Brain pericyte (primary cell): ENCODE results near the gene CFAP53.
"Not testable (repeated sequence)": the region's sequence is repeated elsewhere in the genome, so short reads cannot be mapped to it uniquely, and the experiment has no call there.

Experiments used
- DNase-seq: peaks from one replicate; pipeline ENCODE4 v3.0.0-alpha.2; 2012; ENCODE audit warnings: low read depth, low spot score

CFAP53 gene

GRCh38 chr18:50288348-50289107 lies 22.2 kb upstream of the CFAP53 start:
- DNase-seq, result not testable (repeated sequence)

GRCh38 chr18:50287441-50288347 lies 21.4 kb upstream of the CFAP53 start, which contains the start of gene CXXC1:
Gene CXXC1 (minus strand): TSS chr18:50287692. CDS start chr18:50287589, 103 bp downstream.
- peak; percentile 100 for DNase-seq

GRCh38 chr18:50287028-50287440 lies 20.7 kb upstream of the CFAP53 start:
- DNase-seq, result no peak

GRCh38 chr18:50286391-50287027 lies 20.2 kb upstream of the CFAP53 start:
- DNase-seq, result no peak

GRCh38 chr18:50285631-50286321 lies 19.5 kb upstream of the CFAP53 start:
- no peak for DNase-seq

- no peak for DNase-seq
These were observed 18.8 kb upstream of the CFAP53 start for GRCh38 chr18:50285071-50285470.

- no peak for DNase-seq
These were observed 18.1 kb upstream of the CFAP53 start for GRCh38 chr18:50284255-50284885.

GRCh38 chr18:50283469-50284209 lies 17.3 kb upstream of the CFAP53 start:
- no peak for DNase-seq

- no peak for DNase-seq
These were observed 16.4 kb upstream of the CFAP53 start for GRCh38 chr18:50282521-50283335.

GRCh38 chr18:50281972-50282520 lies 15.8 kb upstream of the CFAP53 start:
- DNase-seq, result no peak

GRCh38 chr18:50281295-50281971 lies 15.1 kb upstream of the CFAP53 start, which contains the start of gene MBD1:
Gene MBD1 (minus strand): TSS chr18:50281523. CDS start chr18:50279992, 1,531 bp downstream.
- DNase-seq, result peak; percentile 99

- no peak for DNase-seq
These were observed 14.5 kb upstream of the CFAP53 start for GRCh38 chr18:50280707-50281294.

GRCh38 chr18:50279752-50280151 lies 13.5 kb upstream of the CFAP53 start:
- DNase-seq, result no peak

GRCh38 chr18:50277942-50278341 lies 11.6 kb upstream of the CFAP53 start:
- no peak for DNase-seq

GRCh38 chr18:50276452-50276851 lies 10.2 kb upstream of the CFAP53 start:
- DNase-seq, result no peak

- DNase-seq, result no peak
These were observed 9.3 kb upstream of the CFAP53 start for GRCh38 chr18:50275503-50276036.

GRCh38 chr18:50274941-50275340 lies 8.6 kb upstream of the CFAP53 start:
- no peak for DNase-seq

- no peak for DNase-seq
These were observed 7.7 kb upstream of the CFAP53 start for GRCh38 chr18:50274044-50274442.
